Neural crest cell (in vitro differentiated cells): Measurements from ENCODE around the gene ALDH3A2. TPM values are rescaled to one million over a fixed set of nuclear protein-coding genes. Genes with fewer than 3 reads are reported as not detected.

ENCODE experiments used
- DNase-seq: peaks from one replicate; pipeline ENCODE4 v3.0.0; 2021; ENCODE audit warnings: low read depth, mixed read lengths, low spot score
- H3K27ac Mint-ChIP-seq: one replicate; pipeline ENCODE4 v1.8.0; 2021; ENCODE audit warnings: mild to moderate bottlenecking, mixed read lengths; ENCODE audit not compliant: unreplicated experiment
- H3K27me3 Mint-ChIP-seq: 2 replicates; pipeline ENCODE4 v1.8.0; 2021; ENCODE audit warnings: low read depth, mild to moderate bottlenecking, mixed read lengths
- H3K36me3 Mint-ChIP-seq: 2 replicates; pipeline ENCODE4 v1.8.0; 2021; ENCODE audit warnings: low read depth, mild to moderate bottlenecking, mixed read lengths
- H3K4me1 Mint-ChIP-seq: 2 replicates; pipeline ENCODE4 v1.8.0; 2021; ENCODE audit warnings: mixed read lengths
- H3K4me3 Mint-ChIP-seq: one replicate; pipeline ENCODE4 v1.8.0; 2021; ENCODE audit warnings: mild to moderate bottlenecking, mixed read lengths
- H3K9me3 Mint-ChIP-seq: 2 replicates; pipeline ENCODE4 v1.8.0; 2021; ENCODE audit warnings: mixed read lengths
- total RNA-seq: library from RNA; stranded (reverse); gene quantifications from 2 replicates; pipeline ENCODE4 v1.2.1, GENCODE V29; 2021
- TF ChIP-seq, protein P1 (sequence below): fragments of 200-600 bp; sonication (generic); conservative IDR thresholded peaks from 2 replicates; pipeline ENCODE4 v1.5.0; 2021; ENCODE audit warnings: antibody characterized with exemption, mild to moderate bottlenecking

The ALDH3A2 gene
- total RNA-seq, 1 donor from 2014 or later: 53.4 TPM

DNA sequence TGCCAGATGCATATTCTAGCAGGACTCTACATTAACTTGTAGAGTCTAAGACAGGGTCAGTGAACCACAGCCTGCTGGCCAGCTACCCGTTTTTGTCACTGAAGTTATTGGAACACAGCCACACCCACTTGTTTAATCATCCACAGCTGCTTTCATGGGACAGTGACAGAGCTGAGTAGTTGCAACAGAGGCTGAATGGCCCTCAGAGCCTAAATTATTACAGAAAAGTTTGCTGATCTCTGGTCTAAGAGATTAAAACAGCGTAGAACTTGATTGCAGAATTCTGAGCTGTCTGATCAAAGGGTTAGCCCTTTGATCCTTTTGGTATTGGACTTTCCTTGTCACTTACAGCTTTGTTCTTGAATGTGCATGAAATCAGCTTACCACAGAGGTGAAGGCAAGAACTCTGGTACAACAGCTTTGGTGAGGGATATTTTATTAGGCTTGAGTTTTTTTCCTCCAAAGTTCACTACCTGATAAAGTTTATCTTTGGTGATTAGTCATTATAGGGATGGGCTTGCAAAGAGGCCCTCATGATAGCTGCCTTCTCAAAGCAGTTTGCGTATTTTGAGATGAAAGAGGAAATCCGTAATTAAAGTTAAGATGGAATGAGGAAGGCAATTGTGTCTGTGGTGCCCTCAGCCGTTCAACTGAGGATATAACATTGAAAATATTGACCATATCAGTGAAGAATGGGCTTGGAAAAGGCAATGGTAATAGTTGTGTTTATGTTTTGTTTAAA, 23.6 kb downstream of the ALDH3A2 start:
- TF ChIP-seq, protein P1, sequence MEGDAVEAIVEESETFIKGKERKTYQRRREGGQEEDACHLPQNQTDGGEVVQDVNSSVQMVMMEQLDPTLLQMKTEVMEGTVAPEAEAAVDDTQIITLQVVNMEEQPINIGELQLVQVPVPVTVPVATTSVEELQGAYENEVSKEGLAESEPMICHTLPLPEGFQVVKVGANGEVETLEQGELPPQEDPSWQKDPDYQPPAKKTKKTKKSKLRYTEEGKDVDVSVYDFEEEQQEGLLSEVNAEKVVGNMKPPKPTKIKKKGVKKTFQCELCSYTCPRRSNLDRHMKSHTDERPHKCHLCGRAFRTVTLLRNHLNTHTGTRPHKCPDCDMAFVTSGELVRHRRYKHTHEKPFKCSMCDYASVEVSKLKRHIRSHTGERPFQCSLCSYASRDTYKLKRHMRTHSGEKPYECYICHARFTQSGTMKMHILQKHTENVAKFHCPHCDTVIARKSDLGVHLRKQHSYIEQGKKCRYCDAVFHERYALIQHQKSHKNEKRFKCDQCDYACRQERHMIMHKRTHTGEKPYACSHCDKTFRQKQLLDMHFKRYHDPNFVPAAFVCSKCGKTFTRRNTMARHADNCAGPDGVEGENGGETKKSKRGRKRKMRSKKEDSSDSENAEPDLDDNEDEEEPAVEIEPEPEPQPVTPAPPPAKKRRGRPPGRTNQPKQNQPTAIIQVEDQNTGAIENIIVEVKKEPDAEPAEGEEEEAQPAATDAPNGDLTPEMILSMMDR: no peak
- Mint-ChIP-seq H3K9me3 (peaks cover 3% of the 10 kb centered on the region), H3K36me3 (peaks cover 21% of the 10 kb centered on the region), H3K27me3 (no peaks in the 10 kb centered on the region), H3K27ac (no peak overlapping the region), H3K4me1 (no peaks in the 10 kb centered on the region), H3K4me3 (no peak overlapping the region)
- DNase-seq: no peak

DNA sequence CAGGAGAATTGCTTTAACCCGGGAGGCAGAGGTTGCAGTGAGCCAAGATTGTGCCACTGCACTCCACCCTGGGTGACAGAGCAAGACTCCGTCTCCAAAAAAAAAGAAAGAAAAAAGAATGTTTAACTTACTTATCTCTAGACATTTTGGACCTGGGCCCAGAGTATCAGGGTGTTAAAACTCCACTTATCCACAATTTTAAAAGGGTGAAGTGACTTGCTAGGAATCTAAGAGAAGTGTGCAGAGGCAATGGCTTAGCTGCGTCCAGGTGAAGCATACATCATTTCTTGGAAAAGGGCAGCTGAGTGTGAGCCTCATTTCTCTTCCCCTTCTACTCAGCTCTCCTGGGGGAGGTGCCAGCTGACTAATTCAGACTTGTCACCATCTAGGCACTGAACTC, 25.1 kb downstream of the ALDH3A2 start:
- Mint-ChIP-seq H3K9me3 (peaks cover 9% of the 10 kb centered on the region), H3K4me1 (no peaks in the 10 kb centered on the region), H3K4me3 (no peak overlapping the region), H3K27me3 (no peaks in the 10 kb centered on the region), H3K27ac (peak overlapping the region; percentile 35), H3K36me3 (peaks cover 34% of the 10 kb centered on the region)
- TF ChIP-seq, protein P1: no peak
- DNase-seq: no peak

DNA sequence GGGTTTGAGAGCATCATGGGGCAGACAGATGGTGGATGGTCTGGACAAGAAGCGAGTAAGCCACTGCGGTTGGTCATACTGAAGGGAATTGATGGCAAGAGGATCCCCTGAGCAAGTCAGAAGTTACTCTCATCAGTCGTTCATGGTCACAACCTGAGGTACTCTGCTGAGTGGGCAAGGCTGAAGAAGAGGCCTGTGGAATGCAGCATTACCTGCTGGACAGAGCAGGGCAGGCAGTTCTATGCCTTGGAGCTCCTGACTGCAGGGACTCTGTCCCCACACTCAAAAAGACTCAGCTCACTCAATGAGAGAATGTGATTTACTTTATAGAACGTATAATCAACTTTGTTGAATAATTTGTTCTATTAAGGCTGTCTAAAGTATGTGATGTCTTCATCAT, 28.3 kb downstream of the ALDH3A2 start:
- H3K4me3 Mint-ChIP-seq: no peak overlapping the region
- H3K4me1 Mint-ChIP-seq: no peaks in the 10 kb centered on the region
- no peaks in the 10 kb centered on the region for H3K27me3 Mint-ChIP-seq
- no peak for DNase-seq
- H3K9me3 Mint-ChIP-seq: peaks cover 9% of the 10 kb centered on the region
- no peak overlapping the region for H3K27ac Mint-ChIP-seq
- H3K36me3 Mint-ChIP-seq: peaks cover 41% of the 10 kb centered on the region
- TF ChIP-seq, protein P1: no peak

DNA sequence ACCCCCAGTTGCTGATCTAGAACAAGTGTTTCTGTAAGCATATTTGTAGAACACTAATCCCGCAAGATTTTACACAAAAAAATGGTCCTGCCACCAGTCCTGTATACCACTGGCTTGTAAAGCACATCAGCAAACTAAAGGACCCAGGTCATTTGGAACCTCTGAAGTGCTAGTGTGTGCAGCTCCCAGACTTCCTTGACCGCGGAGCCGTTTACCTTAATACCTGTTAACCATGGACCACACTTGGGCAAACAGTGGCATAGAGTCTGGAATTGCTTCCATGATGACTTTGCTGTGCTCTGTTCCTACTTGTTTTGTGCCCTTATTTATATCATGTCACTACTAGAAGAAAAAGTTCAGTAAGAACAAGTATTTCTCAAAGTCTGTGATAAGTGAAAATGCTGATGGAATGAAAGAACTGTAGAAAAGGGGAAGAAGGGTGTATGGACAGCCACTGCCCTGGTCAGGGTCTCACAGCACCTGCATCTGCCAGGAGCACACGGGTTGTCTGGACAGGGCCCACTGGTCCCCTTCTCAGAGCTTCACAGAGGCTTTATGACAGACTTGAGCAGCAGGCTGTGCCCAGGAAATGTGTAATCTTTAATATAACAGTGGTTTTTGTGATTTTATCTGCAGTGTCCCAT, 29.3 kb downstream of the ALDH3A2 start:
- no peak overlapping the region for H3K4me3 Mint-ChIP-seq
- peaks cover 9% of the 10 kb centered on the region for H3K9me3 Mint-ChIP-seq
- no peak overlapping the region for H3K27ac Mint-ChIP-seq
- TF ChIP-seq, protein P1: no peak
- H3K36me3 Mint-ChIP-seq: peaks cover 46% of the 10 kb centered on the region
- no peak for DNase-seq
- no peaks in the 10 kb centered on the region for H3K27me3 Mint-ChIP-seq
- no peaks in the 10 kb centered on the region for H3K4me1 Mint-ChIP-seq

DNA sequence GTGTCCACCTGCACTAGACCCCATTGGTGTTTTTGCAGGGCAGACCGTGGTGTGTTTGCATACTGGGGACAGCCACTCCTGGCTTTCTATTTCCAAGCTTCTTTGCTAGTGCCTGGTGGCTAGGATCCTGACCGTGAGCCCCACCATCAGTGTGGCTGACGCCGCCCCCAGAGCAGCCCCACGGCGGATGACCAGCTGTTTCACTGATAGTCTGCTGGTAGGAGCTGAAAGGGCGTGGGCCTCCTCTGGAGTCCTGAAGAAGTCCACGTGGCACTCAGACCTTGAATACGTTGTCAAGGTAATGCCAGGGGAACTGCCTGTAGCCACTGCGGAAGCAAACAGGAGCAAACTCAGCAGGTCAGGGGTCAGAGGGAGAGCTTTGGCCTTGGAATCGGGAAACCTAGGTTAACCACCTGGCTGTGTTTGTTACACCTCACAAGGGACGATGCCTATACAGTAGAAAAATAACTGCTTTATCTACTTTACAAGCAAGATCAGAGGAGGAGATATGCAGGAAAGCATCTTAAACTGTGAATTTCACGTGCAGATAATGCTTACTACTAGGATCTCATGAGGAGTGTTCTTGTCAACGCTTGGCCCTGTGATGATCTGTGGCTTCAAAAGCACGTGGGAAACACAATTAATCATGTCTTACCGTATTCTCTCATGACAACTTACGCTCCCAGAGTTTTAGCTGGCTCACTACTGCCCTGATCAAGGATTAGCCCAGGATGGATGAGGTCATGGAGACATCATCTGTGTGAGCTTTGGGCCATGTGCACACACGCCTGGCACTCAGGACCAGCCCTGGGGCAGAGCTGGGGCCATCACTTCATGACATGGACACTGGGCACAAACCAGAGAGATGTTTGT, 30.3 kb downstream of the ALDH3A2 start:
- no peaks in the 10 kb centered on the region for H3K27me3 Mint-ChIP-seq
- H3K27ac Mint-ChIP-seq: no peak overlapping the region
- no peaks in the 10 kb centered on the region for H3K4me1 Mint-ChIP-seq
- no peak overlapping the region for H3K4me3 Mint-ChIP-seq
- no peak for DNase-seq
- TF ChIP-seq, protein P1: no peak
- H3K36me3 Mint-ChIP-seq: peaks cover 55% of the 10 kb centered on the region
- peaks cover 9% of the 10 kb centered on the region for H3K9me3 Mint-ChIP-seq
